Measurements from ENCODE around the gene SLC16A12.
A peak's percentile ranks its signal among the peaks of the same experiment; 100 is the strongest.
"Not testable (repeated sequence)": the region's sequence is repeated elsewhere in the genome, so short reads cannot be mapped to it uniquely, and the experiment has no call there.

SLC16A12 gene

DNA sequence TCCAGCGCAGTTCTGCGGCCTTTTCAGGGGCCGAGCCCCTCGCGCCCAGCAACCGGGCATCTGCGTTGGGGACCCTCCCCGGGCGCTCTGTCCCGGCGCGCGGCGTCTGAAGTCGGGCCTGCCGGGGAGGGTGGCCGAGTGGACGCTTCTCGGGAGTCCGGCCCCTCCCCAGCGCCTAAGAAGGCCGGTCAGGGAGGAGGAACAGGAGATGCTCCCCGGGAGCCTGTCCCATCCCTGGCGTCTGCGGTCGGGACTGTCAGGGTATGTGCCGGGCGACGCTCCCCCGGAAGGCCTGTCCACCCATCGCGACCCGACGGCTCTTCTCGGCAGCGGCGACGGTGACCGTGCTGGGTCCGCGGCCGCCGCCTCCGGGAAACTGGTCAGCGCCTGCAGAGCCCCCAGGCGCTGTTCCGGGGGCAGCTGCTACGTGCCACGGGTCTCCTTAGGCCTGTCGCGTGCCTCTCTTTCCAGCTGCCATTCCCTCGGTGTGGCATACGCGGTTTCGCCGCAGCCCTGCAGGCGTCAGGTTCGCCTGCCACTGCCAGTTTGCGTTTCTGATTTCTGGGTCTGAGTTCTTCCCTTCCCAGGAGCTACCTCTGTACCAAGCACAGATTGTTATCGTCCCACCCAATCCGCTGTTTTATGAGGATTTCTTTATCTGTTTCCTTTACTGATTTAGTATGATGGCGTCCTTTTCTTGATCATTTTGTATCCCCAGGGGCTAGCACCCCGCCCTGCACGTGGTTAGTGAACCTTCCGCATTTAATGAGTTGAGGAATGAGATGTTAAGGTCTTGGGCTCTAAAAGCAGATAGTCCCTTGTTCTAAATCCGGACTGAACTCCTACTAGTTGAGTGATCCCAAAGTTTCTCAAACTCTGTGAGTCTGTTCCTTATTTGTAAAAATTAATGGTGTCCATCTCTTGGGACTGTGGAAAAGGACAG, 120.2 kb downstream of the SLC16A12 start:
- no peak for DNase-seq

DNA sequence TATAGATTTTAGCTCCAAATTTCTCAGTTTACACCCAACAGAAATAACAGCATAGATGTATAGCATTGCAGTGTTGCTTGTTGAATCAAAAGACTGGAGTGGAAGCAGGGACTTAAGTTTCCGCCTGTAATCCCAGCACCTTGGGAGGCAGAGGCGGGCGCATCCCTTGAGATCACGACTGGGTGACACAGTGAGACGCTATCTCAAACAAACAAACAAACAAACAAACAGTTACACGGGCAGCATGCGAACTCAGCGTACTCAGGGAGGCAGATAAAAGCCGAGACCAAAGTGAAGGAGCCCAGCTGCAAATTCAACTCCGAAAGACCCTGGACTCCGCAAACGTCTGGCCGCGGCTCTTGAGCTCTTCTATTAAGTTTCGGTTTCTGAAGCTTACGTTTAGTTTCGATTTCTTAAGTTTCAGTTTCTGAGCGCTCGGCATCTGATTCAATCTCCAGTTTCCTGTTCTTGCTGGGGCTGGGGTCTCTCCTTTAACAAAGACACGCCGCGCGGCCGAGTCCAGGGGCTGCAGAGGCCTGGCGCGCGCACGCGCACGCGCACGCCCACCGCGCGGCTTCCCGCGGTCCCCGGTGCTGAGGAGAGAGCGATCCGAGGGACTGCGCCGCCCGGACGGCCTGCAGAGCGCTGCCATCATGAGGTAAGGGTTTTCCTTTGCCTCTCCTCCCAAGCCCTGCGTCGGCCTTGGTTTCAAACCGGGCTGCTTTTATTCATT, 121.1 kb downstream of the SLC16A12 start, which contains the start of gene IFIT5:
IFIT5 (plus strand) TSS at position 423 of the 733 bp plus-strand sequence; CDS start at position 654, 231 bp downstream.
- DNase-seq: peak; percentile 54

DNA sequence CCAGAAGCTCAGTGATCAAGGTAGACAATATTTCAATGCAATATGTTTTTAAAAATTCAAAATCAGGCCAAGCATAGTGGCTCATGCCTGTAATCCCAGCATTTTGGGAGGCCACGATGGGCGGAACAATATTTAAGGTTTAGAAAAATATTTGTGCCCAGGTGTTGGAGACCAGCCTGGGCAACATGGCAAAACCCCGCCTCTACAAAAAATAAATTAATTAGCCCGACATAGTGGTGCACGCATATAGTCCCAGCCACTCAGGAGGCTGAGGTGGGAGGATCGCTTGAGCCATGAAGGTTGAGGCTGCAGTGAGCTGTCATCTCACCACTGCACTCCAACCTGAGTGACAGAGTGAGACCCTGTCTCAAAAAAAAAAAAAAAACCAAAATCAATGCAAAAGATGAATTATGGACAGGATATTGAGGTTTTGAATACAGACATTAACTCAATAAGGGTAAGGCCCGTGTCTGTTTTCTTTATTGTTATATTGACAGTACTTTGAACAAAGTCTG, 121.9 kb downstream of the SLC16A12 start:
- no peak for DNase-seq

GRCh38 chr10:89412276-89412675, 123.1 kb downstream of the SLC16A12 start:
- DNase-seq: not testable (repeated sequence)

GRCh38 chr10:89411135-89411534, 124.3 kb downstream of the SLC16A12 start:
- DNase-seq: not testable (repeated sequence)

- DNase-seq: not testable (repeated sequence)
These were observed 124.8 kb downstream of the SLC16A12 start for GRCh38 chr10:89410551-89410950.

- not testable (repeated sequence) for DNase-seq
These were observed 126.1 kb downstream of the SLC16A12 start for GRCh38 chr10:89409282-89409681.

DNA sequence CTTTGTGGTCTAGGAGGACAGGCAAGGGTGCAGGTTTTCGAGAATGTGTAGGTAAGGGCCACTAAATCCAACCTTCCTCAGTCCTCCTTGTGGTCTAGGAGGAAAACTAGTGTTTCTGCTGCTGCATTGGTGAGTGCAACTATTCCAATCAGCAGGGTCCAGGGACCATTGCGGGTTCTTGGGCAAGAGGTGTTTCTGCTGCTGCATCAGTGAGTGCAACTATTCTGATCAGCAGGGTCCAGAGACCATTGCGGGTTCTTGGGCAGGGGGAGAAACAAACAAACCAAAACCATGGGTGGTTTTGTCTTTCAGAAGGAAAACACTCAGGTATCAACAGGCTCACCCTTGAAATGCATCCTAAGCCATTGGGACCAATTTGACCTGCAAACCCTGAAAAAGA, 127.6 kb downstream of the SLC16A12 start:
- DNase-seq: not testable (repeated sequence)

GRCh38 chr10:89406178-89406577, 129.2 kb downstream of the SLC16A12 start:
- not testable (repeated sequence) for DNase-seq

- no peak for DNase-seq
These were observed 131.0 kb downstream of the SLC16A12 start for GRCh38 chr10:89404104-89405047.

DNA sequence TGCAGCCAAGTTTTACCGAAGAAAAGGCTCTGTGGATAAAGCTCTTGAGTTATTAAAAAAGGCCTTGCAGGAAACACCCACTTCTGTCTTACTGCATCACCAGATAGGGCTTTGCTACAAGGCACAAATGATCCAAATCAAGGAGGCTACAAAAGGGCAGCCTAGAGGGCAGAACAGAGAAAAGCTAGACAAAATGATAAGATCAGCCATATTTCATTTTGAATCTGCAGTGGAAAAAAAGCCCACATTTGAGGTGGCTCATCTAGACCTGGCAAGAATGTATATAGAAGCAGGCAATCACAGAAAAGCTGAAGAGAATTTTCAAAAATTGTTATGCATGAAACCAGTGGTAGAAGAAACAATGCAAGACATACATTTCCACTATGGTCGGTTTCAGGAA, 132.4 kb downstream of the SLC16A12 start:
- no peak for DNase-seq

DNA sequence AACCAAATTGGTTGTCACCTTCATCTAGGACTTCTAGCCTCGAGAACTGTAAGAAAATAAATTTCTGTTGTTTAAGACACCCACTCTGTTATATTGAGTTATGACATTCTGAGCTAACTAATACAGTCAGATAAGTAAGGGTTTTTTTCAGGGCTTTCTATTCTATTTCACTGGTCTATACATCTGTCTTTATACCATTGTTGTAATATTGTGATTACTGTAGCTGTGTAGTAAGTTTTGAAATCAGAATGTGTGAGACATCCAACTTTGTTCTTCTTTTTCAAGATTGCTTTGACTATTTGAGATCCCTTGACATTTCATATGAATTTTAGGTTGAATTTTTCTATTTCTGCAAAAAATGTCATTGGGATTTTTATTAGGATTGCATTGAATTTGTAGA, 135.4 kb downstream of the SLC16A12 start:
- DNase-seq: no peak

GRCh38 chr10:89398003-89398749, 137.2 kb downstream of the SLC16A12 start:
- no peak for DNase-seq

GRCh38 chr10:89395141-89395540, 140.3 kb downstream of the SLC16A12 start:
- DNase-seq: no peak

GRCh38 chr10:89393898-89394297, 141.5 kb downstream of the SLC16A12 start:
- DNase-seq: no peak

GRCh38 chr10:89392974-89393373, 142.4 kb downstream of the SLC16A12 start:
- no peak for DNase-seq

DNA sequence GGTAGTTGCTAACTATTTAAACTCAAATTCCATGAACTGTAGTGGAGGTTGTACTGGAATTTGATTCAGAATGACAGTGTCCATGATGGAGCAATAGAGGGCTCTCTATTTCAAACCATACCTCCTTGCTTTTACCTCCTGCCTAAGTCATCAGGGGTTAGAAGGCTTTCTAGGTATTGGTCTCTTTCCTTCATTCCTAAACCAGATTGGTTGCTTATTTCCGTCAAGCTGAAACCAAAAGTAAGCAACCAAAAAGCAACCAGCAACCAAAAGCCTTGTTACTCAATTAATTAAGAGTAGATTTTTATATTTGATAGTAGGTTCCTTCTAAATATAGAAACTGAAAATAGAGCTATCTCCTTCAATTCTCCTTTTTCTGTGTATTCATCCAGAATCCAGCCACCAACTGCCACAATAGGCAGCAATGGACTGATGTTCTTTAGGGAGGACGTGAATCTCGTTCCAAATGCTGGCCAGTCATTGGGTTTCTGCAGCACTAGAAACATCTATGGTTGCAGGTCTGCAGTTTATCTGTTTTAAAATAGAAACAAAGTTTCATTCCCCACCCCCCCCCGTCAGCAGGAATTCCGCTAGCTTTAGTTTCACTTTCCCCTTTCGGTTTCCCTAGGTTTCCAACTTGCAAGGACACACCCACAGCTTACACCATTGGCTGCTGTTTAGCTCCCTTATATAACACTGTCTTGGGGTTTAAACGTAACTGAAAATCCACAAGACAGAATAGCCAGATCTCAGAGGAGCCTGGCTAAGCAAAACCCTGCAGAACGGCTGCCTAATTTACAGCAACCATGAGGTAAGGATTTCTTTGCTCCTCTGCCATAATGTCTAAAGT, 143.3 kb downstream of the SLC16A12 start, which contains the start of gene IFIT1:
IFIT1 (plus strand) TSS at position 717 of the 850 bp plus-strand sequence; CDS start at position 807, 90 bp downstream.
- peak; percentile 22 for DNase-seq

DNA sequence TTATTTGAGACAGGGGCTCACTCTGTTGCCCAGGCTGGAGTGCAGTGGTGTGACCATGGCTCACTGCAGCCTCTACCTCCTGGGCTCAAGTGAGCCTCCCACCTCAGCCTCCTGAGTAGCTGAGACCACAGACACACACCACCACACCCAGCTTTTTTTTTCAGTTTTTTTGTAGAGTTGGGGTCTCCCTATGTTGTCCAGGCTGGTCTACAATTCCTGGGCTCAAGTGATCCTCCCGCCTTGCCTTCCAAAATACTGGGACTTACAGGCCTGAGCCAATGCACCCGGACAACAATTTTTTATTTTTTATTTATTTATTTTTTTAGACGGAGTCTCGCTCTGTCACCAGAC, 144.2 kb downstream of the SLC16A12 start:
- not testable (repeated sequence) for DNase-seq

DNA sequence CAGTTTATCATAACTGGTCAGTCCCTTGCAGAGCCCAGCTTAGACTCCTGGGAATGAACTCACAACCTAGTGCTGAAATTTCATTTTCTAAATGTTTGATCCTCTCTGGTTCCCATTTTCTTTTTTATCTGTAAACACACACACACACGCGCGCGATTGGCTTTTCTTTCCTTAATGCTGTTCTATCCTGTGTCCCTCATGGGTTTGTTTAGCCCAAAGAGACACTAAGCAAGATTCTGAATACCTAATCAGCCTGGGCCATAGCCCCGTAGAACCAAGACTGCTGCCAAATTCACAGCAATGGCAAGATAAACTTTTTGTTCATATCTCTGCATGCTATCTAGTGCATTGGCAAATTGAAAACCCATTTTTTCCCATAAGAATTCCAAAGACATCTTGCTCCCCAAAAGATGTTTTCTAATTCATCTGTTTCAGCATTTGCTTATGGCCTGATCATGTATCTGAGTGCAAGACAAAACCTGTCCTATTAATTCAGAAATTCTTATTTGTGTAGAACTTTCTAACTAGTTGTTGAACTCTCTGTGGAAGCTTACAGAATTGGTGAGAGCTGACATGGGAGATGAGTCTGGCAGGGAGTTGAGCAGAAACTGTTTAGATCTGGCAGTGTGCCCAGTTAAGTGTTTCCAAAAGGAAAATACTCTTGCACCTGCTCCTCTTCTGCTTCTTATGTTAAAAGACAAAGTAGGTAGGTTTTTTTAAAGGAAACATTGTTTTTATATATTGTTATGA, 144.7 kb downstream of the SLC16A12 start:
- DNase-seq: no peak

- no peak for DNase-seq
These were observed 146.1 kb downstream of the SLC16A12 start for GRCh38 chr10:89389254-89389653.
